Osteocyte (in vitro differentiated cells): ENCODE data around the gene RANBP1. TPM values are rescaled to one million over a fixed set of nuclear protein-coding genes. Genes with fewer than 3 reads are reported as not detected.

Experiments used
- DNase-seq: peaks from one replicate; pipeline ENCODE4 v3.0.0; 2021; ENCODE audit warnings: mixed read lengths; ENCODE audit not compliant: unreplicated experiment; ENCODE audit errors: extremely low spot score
- H3K27ac Mint-ChIP-seq: one replicate; pipeline ENCODE4 v1.8.0; 2021; ENCODE audit warnings: mild to moderate bottlenecking, mixed read lengths; ENCODE audit not compliant: unreplicated experiment
- H3K27me3 Mint-ChIP-seq: one replicate; pipeline ENCODE4 v1.8.0; 2021; ENCODE audit warnings: mixed read lengths; ENCODE audit not compliant: unreplicated experiment
- H3K36me3 Mint-ChIP-seq: one replicate; pipeline ENCODE4 v1.8.0; 2021; ENCODE audit warnings: mixed read lengths; ENCODE audit not compliant: unreplicated experiment
- H3K4me1 Mint-ChIP-seq: one replicate; pipeline ENCODE4 v1.8.0; 2021; ENCODE audit warnings: mixed read lengths; ENCODE audit not compliant: unreplicated experiment
- H3K4me3 Mint-ChIP-seq: one replicate; pipeline ENCODE4 v1.8.0; 2021; ENCODE audit warnings: mild to moderate bottlenecking, moderate library complexity, mixed read lengths; ENCODE audit not compliant: unreplicated experiment
- H3K9me3 Mint-ChIP-seq: one replicate; pipeline ENCODE4 v1.8.0; 2021; ENCODE audit warnings: mixed read lengths; ENCODE audit not compliant: unreplicated experiment
- total RNA-seq: library from RNA; stranded (reverse); gene quantifications from 2 replicates; pipeline ENCODE4 v1.2.1, GENCODE V29; 2021
- TF ChIP-seq, protein P1 (sequence below): fragments of 200-600 bp; sonication (generic); IDR thresholded peaks from 2 replicates; pipeline ENCODE4 v1.5.0; 2021; ENCODE audit warnings: antibody characterized with exemption, mild to moderate bottlenecking, moderate library complexity

Gene RANBP1
- total RNA-seq, 1 donor from 2014 or later = 104 TPM

DNA sequence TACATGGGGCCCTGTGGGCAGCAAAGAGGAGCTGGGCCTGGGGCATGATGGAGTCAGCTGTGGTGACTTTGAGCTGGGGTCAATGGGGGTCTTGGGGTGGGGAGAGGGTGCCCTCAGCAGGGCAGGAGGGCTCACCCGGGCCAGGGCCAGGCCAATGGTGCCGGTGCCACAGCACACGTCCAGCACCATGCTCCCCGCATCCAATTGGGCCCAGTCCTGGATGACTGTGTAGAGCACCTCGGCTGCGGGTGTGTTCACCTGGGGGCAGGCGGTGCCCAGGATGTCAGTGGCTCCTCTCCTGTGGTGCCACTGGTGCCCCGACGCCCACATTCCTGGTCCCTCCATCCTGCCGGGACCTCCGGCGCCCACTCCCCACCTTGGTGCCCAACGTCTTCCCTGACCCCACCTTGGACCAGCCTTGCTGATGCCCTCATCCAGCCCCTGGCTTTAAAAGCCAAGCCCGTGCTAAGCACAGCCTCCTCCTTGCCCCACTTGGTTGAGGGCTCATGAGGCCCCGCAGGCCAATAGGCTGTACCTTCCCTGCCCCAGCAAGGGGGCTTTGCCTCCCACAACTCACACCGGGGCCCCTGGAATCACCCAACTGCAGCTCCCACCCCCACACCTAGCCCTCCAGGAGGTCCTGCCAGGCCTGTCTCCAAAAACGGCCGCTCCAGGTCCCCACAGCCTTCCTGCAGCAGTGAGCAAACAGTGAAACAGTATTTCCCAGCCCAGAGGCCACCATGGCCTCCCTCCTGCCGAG is 2.2 kb upstream of the RANBP1 start:
- peaks cover 23% of the 10 kb centered on the region for H3K36me3 Mint-ChIP-seq
- H3K4me3 Mint-ChIP-seq = no peak overlapping the region
- DNase-seq = no peak
- TF ChIP-seq, protein P1, sequence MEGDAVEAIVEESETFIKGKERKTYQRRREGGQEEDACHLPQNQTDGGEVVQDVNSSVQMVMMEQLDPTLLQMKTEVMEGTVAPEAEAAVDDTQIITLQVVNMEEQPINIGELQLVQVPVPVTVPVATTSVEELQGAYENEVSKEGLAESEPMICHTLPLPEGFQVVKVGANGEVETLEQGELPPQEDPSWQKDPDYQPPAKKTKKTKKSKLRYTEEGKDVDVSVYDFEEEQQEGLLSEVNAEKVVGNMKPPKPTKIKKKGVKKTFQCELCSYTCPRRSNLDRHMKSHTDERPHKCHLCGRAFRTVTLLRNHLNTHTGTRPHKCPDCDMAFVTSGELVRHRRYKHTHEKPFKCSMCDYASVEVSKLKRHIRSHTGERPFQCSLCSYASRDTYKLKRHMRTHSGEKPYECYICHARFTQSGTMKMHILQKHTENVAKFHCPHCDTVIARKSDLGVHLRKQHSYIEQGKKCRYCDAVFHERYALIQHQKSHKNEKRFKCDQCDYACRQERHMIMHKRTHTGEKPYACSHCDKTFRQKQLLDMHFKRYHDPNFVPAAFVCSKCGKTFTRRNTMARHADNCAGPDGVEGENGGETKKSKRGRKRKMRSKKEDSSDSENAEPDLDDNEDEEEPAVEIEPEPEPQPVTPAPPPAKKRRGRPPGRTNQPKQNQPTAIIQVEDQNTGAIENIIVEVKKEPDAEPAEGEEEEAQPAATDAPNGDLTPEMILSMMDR = no peak
- no peak overlapping the region for H3K27ac Mint-ChIP-seq
- no peaks in the 10 kb centered on the region for H3K9me3 Mint-ChIP-seq
- peaks cover 12% of the 10 kb centered on the region for H3K4me1 Mint-ChIP-seq
- H3K27me3 Mint-ChIP-seq = no peaks in the 10 kb centered on the region

DNA sequence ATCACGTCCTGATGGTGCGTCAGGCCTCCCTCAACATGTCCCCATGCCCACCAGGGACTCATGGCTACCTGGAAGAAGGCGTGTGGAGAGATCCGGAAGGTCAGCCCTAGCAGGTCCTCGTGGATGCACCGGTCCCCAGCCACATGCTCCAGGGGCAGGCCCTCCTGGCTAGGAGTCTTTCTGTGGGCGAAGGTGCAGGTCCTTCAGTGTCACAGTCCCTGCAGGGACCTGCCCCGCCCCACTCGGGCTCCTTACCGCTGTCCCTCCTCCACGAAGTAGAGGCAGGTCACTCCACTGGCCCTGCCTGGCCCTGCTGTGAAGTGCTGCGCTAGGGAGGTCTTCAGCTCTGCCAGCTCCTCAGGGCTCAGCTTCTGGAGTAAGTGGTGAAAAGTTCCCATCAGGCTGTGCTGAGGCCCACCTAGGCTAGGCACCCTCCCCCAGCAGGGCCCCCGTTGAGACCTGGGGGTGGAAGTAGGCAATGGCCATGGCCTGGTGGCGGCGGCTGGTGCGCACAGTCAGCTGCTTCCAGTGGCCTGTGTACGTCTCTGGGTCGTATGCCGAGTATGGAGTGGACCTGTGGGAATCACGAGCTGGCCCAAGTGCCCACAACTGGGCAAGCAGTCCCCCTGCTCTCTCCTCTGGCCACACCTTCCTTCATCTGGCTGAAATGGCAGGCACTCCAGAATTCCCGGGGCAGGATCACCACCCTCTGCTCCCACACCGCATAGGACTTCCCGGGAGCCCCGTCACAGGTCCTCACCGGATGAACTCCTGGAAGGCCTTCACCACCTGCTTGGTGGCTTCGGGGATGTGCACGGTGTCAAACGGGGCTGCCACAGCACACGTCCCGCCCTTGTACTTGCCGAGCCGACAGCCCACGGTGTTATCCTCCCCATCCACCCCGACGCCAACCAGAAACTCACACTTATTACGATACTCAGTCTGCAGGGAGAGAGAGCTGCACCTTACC is 1.1 kb upstream of the RANBP1 start:
- Mint-ChIP-seq H3K36me3 (peaks cover 27% of the 10 kb centered on the region), H3K4me3 (peak overlapping the region; percentile 64), H3K27ac (no peak overlapping the region), H3K27me3 (no peaks in the 10 kb centered on the region), H3K4me1 (peaks cover 17% of the 10 kb centered on the region), H3K9me3 (no peaks in the 10 kb centered on the region)
- TF ChIP-seq, protein P1 = no peak
- no peak for DNase-seq

DNA sequence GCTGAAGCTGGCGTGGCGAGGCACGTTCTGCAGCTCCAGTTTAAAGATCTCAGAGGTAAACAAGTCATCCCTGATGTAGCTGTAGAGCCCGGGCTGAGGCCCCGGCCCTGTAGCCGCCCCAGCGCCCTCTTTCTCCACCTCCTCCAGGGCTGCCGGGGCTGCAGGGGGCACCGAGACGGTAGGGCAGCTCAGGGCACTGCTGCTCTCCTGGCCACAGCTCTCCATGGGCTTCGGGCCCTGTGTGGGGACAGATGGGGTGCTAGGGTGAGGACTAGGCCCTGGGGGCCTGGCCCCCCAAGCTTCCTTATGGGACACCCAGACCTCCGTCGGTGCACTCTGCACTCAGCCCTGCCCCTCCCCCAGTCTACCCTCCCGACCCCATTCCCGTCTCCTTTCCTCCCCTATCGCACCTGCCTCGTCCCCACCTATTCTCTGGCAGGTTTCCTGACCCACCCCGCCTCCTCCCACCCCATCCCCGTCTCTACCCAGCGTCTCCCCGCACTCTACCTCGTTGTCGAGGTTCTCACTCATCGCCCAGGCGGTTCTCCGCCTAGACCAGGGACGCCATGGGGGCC is 559 bp downstream of the RANBP1 start:
- TF ChIP-seq, protein P1 = no peak
- Mint-ChIP-seq H3K4me1 (peaks cover 17% of the 10 kb centered on the region), H3K4me3 (peak overlapping the region; percentile 82), H3K9me3 (no peaks in the 10 kb centered on the region), H3K27ac (peak overlapping the region; percentile 82), H3K36me3 (peaks cover 20% of the 10 kb centered on the region), H3K27me3 (no peaks in the 10 kb centered on the region)
- DNase-seq = no peak

DNA sequence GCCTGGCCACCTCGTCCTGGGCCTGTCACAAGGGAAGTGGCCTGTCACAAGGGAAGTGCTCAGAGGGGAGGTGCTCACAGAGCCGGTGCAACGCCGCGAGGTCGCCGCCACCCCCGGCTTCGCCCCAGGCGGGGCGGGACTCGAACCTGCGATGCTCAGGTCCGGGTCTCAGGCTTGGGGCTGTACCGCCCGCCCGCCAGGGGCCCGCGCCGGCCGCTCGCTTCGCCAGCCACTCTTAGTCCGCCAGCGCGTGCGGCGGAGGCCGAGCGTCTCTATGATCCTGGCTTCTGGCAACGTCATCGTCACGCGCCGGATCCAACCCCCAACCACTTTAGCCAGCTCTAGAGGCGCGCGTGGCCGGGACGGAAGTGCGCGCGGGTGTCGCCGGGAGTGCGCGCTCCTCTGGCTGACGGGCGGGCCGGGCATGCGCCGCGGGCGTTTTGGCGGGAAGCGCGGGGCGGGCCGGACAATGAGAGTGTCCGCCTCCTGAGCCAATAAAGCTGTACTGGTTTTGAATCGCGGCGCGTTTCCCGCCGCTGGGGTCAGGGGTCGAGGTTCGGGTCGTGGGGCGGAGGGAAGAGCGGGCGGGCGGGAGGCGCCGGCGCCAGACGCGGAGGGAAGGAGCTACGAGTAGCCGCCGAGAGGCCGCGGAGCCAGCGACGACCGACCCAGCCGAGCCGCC is 1.2 kb downstream of the RANBP1 start, which contains the start of gene TRMT2A:
TRMT2A (minus strand) TSS at position 276 of the 682 bp plus-strand sequence. CDS start 320 bp downstream, outside the sequence.
- H3K4me1 Mint-ChIP-seq = peaks cover 17% of the 10 kb centered on the region
- TF ChIP-seq, protein P1 = no peak
- H3K27me3 Mint-ChIP-seq = no peaks in the 10 kb centered on the region
- H3K9me3 Mint-ChIP-seq = no peaks in the 10 kb centered on the region
- peaks cover 18% of the 10 kb centered on the region for H3K36me3 Mint-ChIP-seq
- H3K4me3 Mint-ChIP-seq = peak within 1 kb of the TSS; percentile 84
- H3K27ac Mint-ChIP-seq = peak within 1 kb of the TSS; percentile 82
- peak; percentile 99 for DNase-seq
